Ascending aorta (tissue), 2 donors: Measurements from ENCODE around the gene ETV5. TPM values are rescaled to one million over a fixed set of nuclear protein-coding genes. Genes with fewer than 3 reads are reported as not detected.

Source experiments
- DNase-seq, 2 donors: peaks; one replicate each; pipeline ENCODE4 v3.0.0-alpha.2; 2019; ENCODE audit warnings: low spot score in 2 of 2
- H3K27ac ChIP-seq, 2 donors: fragments of 200-600 bp; sonication (generic); one replicate each; pipeline ENCODE4 v1.5.1; 2016 to 2017; ENCODE audit warnings: mild to moderate bottlenecking in 1 of 2
- H3K27me3 ChIP-seq: fragments of 200-600 bp; sonication (generic); one replicate; pipeline ENCODE4 v1.5.1; 2017
- H3K36me3 ChIP-seq, 2 donors: fragments of 200-600 bp; sonication (generic); one replicate each; pipeline ENCODE4 v1.5.1; 2016
- H3K4me1 ChIP-seq, 2 donors: fragments of 200-600 bp; sonication (generic); one replicate each; pipeline ENCODE4 v1.5.1; 2016 to 2017; ENCODE audit warnings: mild to moderate bottlenecking in 1 of 2
- H3K4me3 ChIP-seq, 2 donors: fragments of 200-600 bp; sonication (generic); one replicate each; pipeline ENCODE4 v1.5.1; 2016 to 2017; ENCODE audit warnings: mild to moderate bottlenecking in 1 of 2
- H3K9me3 ChIP-seq, 2 donors: fragments of 200-600 bp; sonication (generic); one replicate each; pipeline ENCODE4 v1.5.1; 2016
- intact Hi-C: fragments of 100-400 bp; cut with DNase I; formaldehyde crosslinking; loops from one replicate; pipeline ENCODE4 v1.15.1; 2023
- total RNA-seq: library from RNA; depleted of rRNA; stranded (reverse); fragments of >200 nt; gene quantifications from one replicate; pipeline ENCODE4 v1.1.0, GENCODE V29; 2016
- TF ChIP-seq, protein P1 (sequence below), 3 experiments: fragments of 200-600 bp in 2 of 3; fragments of 450-650 bp in 1 of 3; sonication (generic) in 2 of 3; IDR thresholded peaks; one replicate each; pipeline ENCODE4 v1.5.1; 2016 to 2019; ENCODE audit warnings: antibody characterized with exemption in 3 of 3, mild to moderate bottlenecking in 1 of 3, moderate library complexity in 1 of 3

The ETV5 gene
- total RNA-seq, 1 donor from 2014 or later: 15.8 TPM

DNA sequence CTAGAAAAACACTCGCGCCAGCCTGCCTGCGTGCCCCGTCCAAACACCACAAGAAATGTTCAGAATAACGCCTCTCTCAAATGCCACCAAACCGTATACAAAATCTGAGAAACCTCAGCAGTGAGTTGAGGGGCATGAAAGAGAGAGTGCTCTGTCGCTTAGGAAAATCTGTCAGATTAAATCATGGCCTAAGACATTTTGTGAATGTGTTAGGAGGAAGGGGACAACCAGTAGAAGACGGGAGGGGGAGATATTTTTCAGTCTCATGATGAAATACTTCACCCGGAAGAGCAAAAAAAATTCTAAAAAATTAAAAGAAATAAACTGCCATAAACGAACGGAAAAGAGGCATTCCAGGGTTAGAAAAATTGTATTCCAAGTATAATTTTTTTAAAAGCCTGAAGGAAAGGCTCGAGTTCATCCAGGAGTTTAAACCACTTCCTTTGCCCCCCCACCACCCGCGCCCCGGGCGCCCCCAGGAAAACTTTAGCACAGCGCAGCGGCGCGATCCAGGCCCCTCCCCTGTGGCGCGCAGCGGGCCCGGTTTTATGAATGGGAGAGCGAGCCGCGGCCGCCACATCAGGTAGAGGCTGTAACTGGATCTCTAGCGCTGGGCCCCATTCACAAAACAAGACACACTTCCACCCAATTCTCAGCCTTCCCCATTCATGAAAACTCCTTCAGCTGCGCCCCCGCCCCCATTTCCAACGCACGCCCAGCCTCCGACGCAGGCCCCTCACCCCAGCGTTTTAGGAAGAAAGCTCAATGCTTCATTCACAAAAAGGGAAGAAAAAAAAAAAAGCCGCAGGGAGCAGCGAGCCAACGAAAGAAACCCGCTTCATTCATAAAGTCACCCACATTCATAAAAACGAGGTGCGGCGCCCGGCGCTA, 1.4 kb downstream of the ETV5 start:
- Histone ChIP-seq H3K9me3 (no peaks in the 10 kb centered on the region), H3K27me3 (no peaks in the 10 kb centered on the region), H3K4me1 (peaks cover 0 to 20% of the 10 kb centered on the region in 2 donors), H3K36me3 (no peaks in the 10 kb centered on the region), H3K4me3 (peak overlapping the region; percentile 73 to 95), H3K27ac (peak overlapping the region; percentile 22 to 87)
- TF ChIP-seq, protein P1, sequence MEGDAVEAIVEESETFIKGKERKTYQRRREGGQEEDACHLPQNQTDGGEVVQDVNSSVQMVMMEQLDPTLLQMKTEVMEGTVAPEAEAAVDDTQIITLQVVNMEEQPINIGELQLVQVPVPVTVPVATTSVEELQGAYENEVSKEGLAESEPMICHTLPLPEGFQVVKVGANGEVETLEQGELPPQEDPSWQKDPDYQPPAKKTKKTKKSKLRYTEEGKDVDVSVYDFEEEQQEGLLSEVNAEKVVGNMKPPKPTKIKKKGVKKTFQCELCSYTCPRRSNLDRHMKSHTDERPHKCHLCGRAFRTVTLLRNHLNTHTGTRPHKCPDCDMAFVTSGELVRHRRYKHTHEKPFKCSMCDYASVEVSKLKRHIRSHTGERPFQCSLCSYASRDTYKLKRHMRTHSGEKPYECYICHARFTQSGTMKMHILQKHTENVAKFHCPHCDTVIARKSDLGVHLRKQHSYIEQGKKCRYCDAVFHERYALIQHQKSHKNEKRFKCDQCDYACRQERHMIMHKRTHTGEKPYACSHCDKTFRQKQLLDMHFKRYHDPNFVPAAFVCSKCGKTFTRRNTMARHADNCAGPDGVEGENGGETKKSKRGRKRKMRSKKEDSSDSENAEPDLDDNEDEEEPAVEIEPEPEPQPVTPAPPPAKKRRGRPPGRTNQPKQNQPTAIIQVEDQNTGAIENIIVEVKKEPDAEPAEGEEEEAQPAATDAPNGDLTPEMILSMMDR (IDR thresholded peaks at IDR 0.05): no peak
- intact Hi-C loops: loop anchor here (2.0 to 5.0 kb wide), 5 partner anchors 125 to 465 kb away; partner anchors contain the start of gene DNAJB11
- DNase-seq: peak; percentile 15 to 78

DNA sequence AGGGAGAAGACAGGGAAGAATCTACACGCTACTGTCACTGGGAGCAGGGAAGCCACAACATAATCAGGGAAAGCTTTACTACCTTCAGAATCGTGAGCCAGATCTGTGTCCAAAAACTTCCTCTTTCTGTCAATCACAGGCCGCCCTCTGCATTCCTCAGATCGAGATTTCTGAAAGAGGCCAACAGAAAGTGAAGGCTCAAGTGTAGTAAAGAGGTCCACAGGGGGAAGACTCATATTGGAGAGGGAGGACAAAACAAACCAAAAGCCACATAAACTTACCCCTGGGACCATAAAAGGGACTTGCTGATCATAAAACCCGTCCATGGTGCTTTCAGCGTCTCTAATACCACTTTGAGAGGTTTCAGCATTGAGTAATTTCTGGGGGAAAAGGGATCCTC, 3.3 kb downstream of the ETV5 start:
- no peaks in the 10 kb centered on the region for H3K27me3 ChIP-seq
- H3K36me3 ChIP-seq: no peaks in the 10 kb centered on the region
- no peaks in the 10 kb centered on the region for H3K9me3 ChIP-seq
- DNase-seq: no peak
- peaks cover 0 to 12% of the 10 kb centered on the region in 2 donors for H3K4me1 ChIP-seq
- H3K27ac ChIP-seq: no peak overlapping the region
- intact Hi-C loops: loop anchor here (5.0 kb wide), 2 partner anchors 302 to 467 kb away; partner anchors contain the start of gene DNAJB11
- no peak overlapping the region for H3K4me3 ChIP-seq
- TF ChIP-seq, protein P1 (IDR thresholded peaks at IDR 0.05): no peak

DNA sequence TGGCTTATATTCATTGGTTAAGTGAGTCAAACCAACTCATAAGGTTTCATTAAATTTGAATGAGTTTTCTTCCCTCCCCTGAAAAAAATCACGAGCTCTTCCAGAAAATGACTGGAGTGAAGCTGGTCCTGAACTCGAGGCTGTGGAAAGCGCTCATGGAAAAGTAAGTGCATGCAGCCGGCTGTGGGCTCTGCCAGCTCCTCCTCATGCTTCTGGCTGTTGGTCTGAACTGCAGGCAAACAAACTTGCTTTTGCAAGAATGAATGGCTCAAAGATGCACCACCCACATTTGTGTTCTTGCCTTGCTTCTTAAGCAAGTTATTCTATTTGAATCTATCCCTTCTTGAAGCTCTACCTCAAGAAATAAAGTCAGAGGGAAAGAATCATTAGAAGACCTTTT, 6.2 kb downstream of the ETV5 start:
- H3K36me3 ChIP-seq: no peaks in the 10 kb centered on the region
- DNase-seq: no peak
- intact Hi-C loops: no loop called here
- H3K9me3 ChIP-seq: no peaks in the 10 kb centered on the region
- H3K4me1 ChIP-seq: peaks cover 0 to 10% of the 10 kb centered on the region in 2 donors
- no peak overlapping the region for H3K4me3 ChIP-seq
- no peaks in the 10 kb centered on the region for H3K27me3 ChIP-seq
- TF ChIP-seq, protein P1 (IDR thresholded peaks at IDR 0.05): no peak
- H3K27ac ChIP-seq: no peak overlapping the region

DNA sequence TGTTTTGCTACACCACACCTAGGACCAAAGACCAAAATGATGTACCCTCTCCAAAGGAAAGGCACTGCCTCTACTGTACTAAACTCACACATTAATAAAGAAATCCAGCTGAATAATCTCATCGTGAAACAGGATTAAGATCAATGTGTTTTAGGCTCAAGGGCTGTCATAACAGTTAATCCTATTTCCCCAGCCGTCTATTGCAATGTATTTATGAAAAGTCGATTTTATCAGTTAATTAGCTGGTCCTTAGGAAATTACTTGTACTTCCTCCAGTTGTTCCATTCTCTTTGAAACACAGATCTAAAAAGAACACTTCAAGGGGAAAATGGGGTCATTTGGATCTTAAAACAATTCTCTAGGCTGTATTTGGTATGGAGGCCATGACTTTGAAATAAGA, 8.5 kb downstream of the ETV5 start:
- DNase-seq: no peak
- TF ChIP-seq, protein P1 (IDR thresholded peaks at IDR 0.05): no peak
- intact Hi-C loops: no loop called here

DNA sequence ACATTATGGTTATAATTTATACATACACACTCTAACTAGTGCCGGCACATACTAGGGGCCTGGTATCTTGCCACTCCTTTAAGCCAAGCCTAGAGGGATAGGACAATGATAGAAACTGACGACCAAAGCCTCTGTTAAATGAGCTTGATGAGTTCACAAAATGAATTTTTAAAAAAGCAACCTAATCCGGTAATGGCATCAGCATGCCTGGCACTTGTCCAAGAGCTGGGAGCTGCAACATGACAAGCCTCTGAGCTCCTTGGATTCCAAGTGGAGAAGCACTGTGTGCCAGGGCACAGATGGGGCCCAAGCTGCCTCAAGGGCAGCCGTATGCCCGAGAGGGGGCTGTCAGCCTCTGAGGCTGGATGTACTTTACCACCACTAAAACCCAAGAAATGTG, 9.7 kb downstream of the ETV5 start:
- no peaks in the 10 kb centered on the region for H3K27me3 ChIP-seq
- no peak overlapping the region for H3K4me3 ChIP-seq
- H3K27ac ChIP-seq: no peak overlapping the region
- TF ChIP-seq, protein P1 (IDR thresholded peaks at IDR 0.05): no peak
- H3K9me3 ChIP-seq: no peaks in the 10 kb centered on the region
- H3K36me3 ChIP-seq: no peaks in the 10 kb centered on the region
- peaks cover 0 to 7% of the 10 kb centered on the region in 2 donors for H3K4me1 ChIP-seq
- intact Hi-C loops: no loop called here
- DNase-seq: peak in 1 of 2 donors; percentile 79

More for the DNA sequence above, 8.5 kb downstream of the ETV5 start:
- H3K27ac ChIP-seq: no peak overlapping the region
- H3K27me3 ChIP-seq: no peaks in the 10 kb centered on the region
- no peaks in the 10 kb centered on the region for H3K9me3 ChIP-seq
- H3K4me1 ChIP-seq: peaks cover 0 to 7% of the 10 kb centered on the region in 2 donors
- no peak overlapping the region for H3K4me3 ChIP-seq
- H3K36me3 ChIP-seq: no peaks in the 10 kb centered on the region
